H1 (cell line): Measurements from ENCODE around the gene BCL7B.

Source experiments
- ASH2L ChIP-seq: fragments of 200-600, 300-600 bp; sonication (generic); IDR thresholded peaks from one replicate; pipeline ENCODE4 v1.7.1; 2017; ENCODE audit warnings: low read length
- CTCF ChIP-seq, 3 experiments: IDR thresholded peaks; 1 replicate in 2 of 3; 2 replicates in 1 of 3; pipeline versions ENCODE4 v1.5.1 to v1.6.1; 2011; ENCODE audit warnings: low read length in 3 of 3, mild to moderate bottlenecking in 3 of 3, inconsistent platforms in 2 of 3, low read depth in 1 of 3, moderate library complexity in 1 of 3; ENCODE audit not compliant: insufficient read depth in 1 of 3; ENCODE audit errors: control extremely low read depth in 1 of 3
- EGR1 ChIP-seq: IDR thresholded peaks from 2 replicates; pipeline ENCODE4 v1.6.1; 2011; ENCODE audit warnings: low read depth, low read length, borderline replicate concordance
- JUN ChIP-seq: IDR thresholded peaks from 2 replicates; pipeline ENCODE4 v1.6.1; 2011; ENCODE audit warnings: low read depth, mild to moderate bottlenecking, improper control_type of control experiment, low read length
- SIRT6 ChIP-seq: IDR thresholded peaks from one replicate; pipeline ENCODE4 v1.7.1; 2012; ENCODE audit warnings: low read length, inconsistent platforms
- USF2 ChIP-seq: IDR thresholded peaks from 2 replicates; pipeline ENCODE4 v1.6.1; 2011; ENCODE audit warnings: low read length, improper control_type of control experiment
- ZNF274 ChIP-seq: IDR thresholded peaks from 2 replicates; pipeline ENCODE4 v1.7.0; 2012; ENCODE audit warnings: low read length, borderline replicate concordance; ENCODE audit errors: extremely low read depth

- TF ChIP-seq CTCF (IDR thresholded peaks at IDR 0.05; ENCODE audit: control extremely low read depth in 1 of 3, insufficient read depth in 1 of 3, low read depth in 1 of 3, low read length in 3 of 3): no peak
- no peak for TF ChIP-seq USF2
- TF ChIP-seq JUN: no peak
- no peak for TF ChIP-seq ASH2L
- no peak for TF ChIP-seq EGR1
- TF ChIP-seq SIRT6: no peak
- TF ChIP-seq ZNF274: no peak
These were observed 17.8 kb downstream of the BCL7B start for GRCh38 chr7:73539709-73540108.
